ENCODE data around the gene AJM1.
A peak's percentile ranks its signal among the peaks of the same experiment; 100 is the strongest.

The AJM1 gene

GRCh38 chr9:136808075-136808805, 34.0 kb upstream of the AJM1 start:
- peak; percentile 19 for DNase-seq

- DNase-seq, result peak; percentile 40
These were observed 33.5 kb upstream of the AJM1 start for GRCh38 chr9:136808806-136809158.

GRCh38 chr9:136814725-136815421, 27.4 kb upstream of the AJM1 start:
- DNase-seq, result no peak

GRCh38 chr9:136815422-136815782, 26.9 kb upstream of the AJM1 start:
- no peak for DNase-seq

- no peak for DNase-seq
These were observed 21.1 kb upstream of the AJM1 start for GRCh38 chr9:136820971-136821825.

GRCh38 chr9:136821826-136822544, 20.3 kb upstream of the AJM1 start:
- DNase-seq, result no peak

GRCh38 chr9:136823136-136824046, 18.9 kb upstream of the AJM1 start:
- DNase-seq, result no peak

GRCh38 chr9:136824496-136825225, 17.6 kb upstream of the AJM1 start:
- DNase-seq, result no peak

- DNase-seq, result no peak
These were observed 16.7 kb upstream of the AJM1 start for GRCh38 chr9:136825295-136826187.

- DNase-seq, result no peak
These were observed 16.1 kb upstream of the AJM1 start for GRCh38 chr9:136826188-136826541.

- no peak for DNase-seq
These were observed 15.3 kb upstream of the AJM1 start for GRCh38 chr9:136826703-136827582.

GRCh38 chr9:136827794-136828473, 14.3 kb upstream of the AJM1 start:
- no peak for DNase-seq

GRCh38 chr9:136828474-136829140, 13.7 kb upstream of the AJM1 start:
- no peak for DNase-seq

- DNase-seq, result no peak
These were observed 12.9 kb upstream of the AJM1 start for GRCh38 chr9:136829412-136829811.

- DNase-seq, result no peak
These were observed 12.0 kb upstream of the AJM1 start for GRCh38 chr9:136829981-136830885.

- no peak for DNase-seq
These were observed 11.1 kb upstream of the AJM1 start for GRCh38 chr9:136831002-136831719.
